H9 (cell line): ENCODE results near the gene MYOM1. TPM values are rescaled to one million over a fixed set of nuclear protein-coding genes. Genes with fewer than 3 reads are reported as not detected.

Experiments used
- DNase-seq: peaks from one replicate; pipeline ENCODE4 v3.0.0-alpha.2; 2017
- H2AFZ ChIP-seq: one replicate; pipeline ENCODE4 v1.6.1; 2013; ENCODE audit warnings: mild to moderate bottlenecking, low read length, control low read depth, moderate library complexity
- H2AK5ac ChIP-seq: 2 replicates; pipeline ENCODE4 v1.6.1; 2013; ENCODE audit warnings: low read length, control low read depth, mixed read lengths; ENCODE audit not compliant: insufficient read length
- H2BK120ac ChIP-seq: one replicate; pipeline ENCODE4 v1.6.1; 2013; ENCODE audit warnings: low read depth, mild to moderate bottlenecking, low read length, control low read depth, inconsistent platforms; ENCODE audit not compliant: poor library complexity, severe bottlenecking
- H2BK12ac ChIP-seq: 2 replicates; pipeline ENCODE4 v1.6.1; 2013; ENCODE audit warnings: low read length, control low read depth, mixed read lengths, low read depth; ENCODE audit not compliant: insufficient read length
- H2BK15ac ChIP-seq: 2 replicates; pipeline ENCODE4 v1.6.1; 2013; ENCODE audit warnings: low read depth, low read length, control low read depth
- H2BK20ac ChIP-seq: one replicate; pipeline ENCODE4 v1.6.1; 2013; ENCODE audit warnings: low read depth, mild to moderate bottlenecking, low read length, control low read depth, inconsistent platforms; ENCODE audit not compliant: poor library complexity, severe bottlenecking
- H2BK5ac ChIP-seq: 2 replicates; pipeline ENCODE4 v1.6.1; 2013; ENCODE audit warnings: low read length, control low read depth, mixed read lengths; ENCODE audit not compliant: insufficient read length
- H3K14ac ChIP-seq: 2 replicates; pipeline ENCODE4 v1.6.1; 2013; ENCODE audit warnings: low read length, control low read depth; ENCODE audit not compliant: insufficient read depth
- H3K18ac ChIP-seq: 2 replicates; pipeline ENCODE4 v1.6.1; 2013; ENCODE audit warnings: low read depth, mild to moderate bottlenecking, mixed read lengths, low read length, control low read depth; ENCODE audit not compliant: insufficient read length
- H3K23ac ChIP-seq: 2 replicates; pipeline ENCODE4 v1.6.1; 2013; ENCODE audit warnings: low read length, control low read depth, mixed read lengths, low read depth; ENCODE audit not compliant: insufficient read length
- H3K23me2 ChIP-seq: 2 replicates; pipeline ENCODE4 v1.6.1; 2013; ENCODE audit warnings: low read depth, mild to moderate bottlenecking, mixed read lengths, low read length, control low read depth; ENCODE audit not compliant: insufficient read length, poor library complexity, severe bottlenecking
- H3K27ac ChIP-seq: 2 replicates; pipeline ENCODE4 v1.5.1; 2013; ENCODE audit warnings: low read length, control low read depth, mixed read lengths, low read depth; ENCODE audit not compliant: insufficient read length
- H3K27me3 ChIP-seq: 2 replicates; pipeline ENCODE4 v1.6.1; 2013; ENCODE audit warnings: low read length, control low read depth, inconsistent platforms; ENCODE audit not compliant: insufficient read depth
- H3K4ac ChIP-seq: 2 replicates; pipeline ENCODE4 v1.6.1; 2013; ENCODE audit warnings: low read depth, mild to moderate bottlenecking, control low read depth, inconsistent platforms, low read length, moderate library complexity
- H3K4me1 ChIP-seq: 2 replicates; pipeline ENCODE4 v1.6.1; 2013; ENCODE audit warnings: low read length, control low read depth, inconsistent platforms; ENCODE audit not compliant: insufficient read depth
- H3K4me2 ChIP-seq: 2 replicates; pipeline ENCODE4 v1.6.1; 2013; ENCODE audit warnings: low read length, control low read depth, mixed read lengths; ENCODE audit not compliant: insufficient read length, insufficient read depth
- H3K56ac ChIP-seq: 2 replicates; pipeline ENCODE4 v1.6.1; 2013; ENCODE audit warnings: low read depth, mild to moderate bottlenecking, mixed read lengths, low read length, control low read depth; ENCODE audit not compliant: insufficient read length
- H3K79me1 ChIP-seq: 2 replicates; pipeline ENCODE4 v1.6.1; 2013; ENCODE audit warnings: low read depth, mild to moderate bottlenecking, moderate library complexity, low read length, control low read depth, inconsistent platforms; ENCODE audit not compliant: insufficient read depth, poor library complexity, severe bottlenecking
- H3K79me2 ChIP-seq: 2 replicates; pipeline ENCODE4 v1.6.1; 2013; ENCODE audit warnings: low read length, control low read depth, inconsistent platforms; ENCODE audit not compliant: insufficient read depth
- H3K9ac ChIP-seq: 2 replicates; pipeline ENCODE4 v1.6.1; 2013; ENCODE audit warnings: low read length, control low read depth, mixed read lengths; ENCODE audit not compliant: insufficient read length; ENCODE audit errors: extremely low read depth
- H3K9me3 ChIP-seq: one replicate; pipeline ENCODE4 v1.6.1; 2013; ENCODE audit warnings: low read depth, low read length, inconsistent platforms; ENCODE audit not compliant: control insufficient read depth
- H3T11ph ChIP-seq: one replicate; pipeline ENCODE4 v1.6.1; 2013; ENCODE audit warnings: mild to moderate bottlenecking, low read length, control low read depth, inconsistent platforms
- H4K20me1 ChIP-seq: one replicate; pipeline ENCODE4 v1.6.1; 2013; ENCODE audit not compliant: control insufficient read depth, insufficient read length, insufficient read depth
- H4K5ac ChIP-seq: 2 replicates; pipeline ENCODE4 v1.6.1; 2013; ENCODE audit warnings: low read depth, mild to moderate bottlenecking, mixed read lengths, low read length, control low read depth; ENCODE audit not compliant: insufficient read length
- H4K8ac ChIP-seq: replicated peaks from 2 replicates; pipeline ENCODE4 v1.6.1; 2013; ENCODE audit warnings: low read length, control low read depth, mixed read lengths, low read depth; ENCODE audit not compliant: insufficient read length
- H4K91ac ChIP-seq: 2 replicates; pipeline ENCODE4 v1.6.1; 2013; ENCODE audit warnings: low read depth, mild to moderate bottlenecking, moderate library complexity, mixed read lengths, low read length, control low read depth; ENCODE audit not compliant: insufficient read length
- H3K27ac Mint-ChIP-seq, 3 experiments: 2 replicates in 2 of 3; 3 replicates in 1 of 3; pipeline ENCODE4 v1.8.0; 2020 to 2021; ENCODE audit warnings: mixed read lengths in 3 of 3, mild to moderate bottlenecking in 1 of 3, moderate library complexity in 1 of 3
- H3K27me3 Mint-ChIP-seq: 2 replicates; pipeline ENCODE4 v1.8.0; 2021; ENCODE audit warnings: low read depth, mild to moderate bottlenecking, moderate library complexity, mixed read lengths
- H3K36me3 Mint-ChIP-seq, 3 experiments: 2 replicates in 2 of 3; 3 replicates in 1 of 3; pipeline ENCODE4 v1.8.0; 2020 to 2021; ENCODE audit warnings: low read depth in 3 of 3, mixed read lengths in 3 of 3; ENCODE audit not compliant: insufficient read depth in 1 of 3
- H3K4me1 Mint-ChIP-seq, 2 experiments: 2 replicates each; pipeline ENCODE4 v1.8.0; 2020; ENCODE audit warnings: mixed read lengths in 2 of 2
- H3K4me3 Mint-ChIP-seq, 2 experiments: 2 replicates in 1 of 2; 3 replicates in 1 of 2; pipeline ENCODE4 v1.8.0; 2020 to 2021; ENCODE audit warnings: mild to moderate bottlenecking in 2 of 2, mixed read lengths in 2 of 2, moderate library complexity in 1 of 2
- H3K9me3 Mint-ChIP-seq, 2 experiments: 2 replicates in 1 of 2; 3 replicates in 1 of 2; pipeline ENCODE4 v1.8.0; 2020; ENCODE audit warnings: mild to moderate bottlenecking in 2 of 2, mixed read lengths in 2 of 2, moderate library complexity in 1 of 2
- WGBS: extraction: QIAGEN DNeasy Blood & Tissue Kit; methylation state at CpG from one replicate; pipeline ENCODE4 v1.1.7; 2013; ENCODE audit warnings: missing lambda C conversion rate, low lambda C conversion rate, mixed read lengths; ENCODE audit not compliant: insufficient read length; ENCODE audit errors: extremely low coverage; 5-methylcytosine and 5-hydroxymethylcytosine counted together
- total RNA-seq: library from RNA; stranded (reverse); gene quantifications from 2 replicates; pipeline ENCODE4 v1.2.1, GENCODE V29; 2021
- TF ChIP-seq, protein P1 (sequence below): fragments of 200-600 bp; sonication (generic); conservative IDR thresholded peaks from 3 replicates; pipeline ENCODE4 v1.8.0; 2021; ENCODE audit warnings: antibody characterized with exemption, mild to moderate bottlenecking

The MYOM1 gene
- total RNA-seq, 1 experiment from 2014 or later = 0.17 TPM

DNA sequence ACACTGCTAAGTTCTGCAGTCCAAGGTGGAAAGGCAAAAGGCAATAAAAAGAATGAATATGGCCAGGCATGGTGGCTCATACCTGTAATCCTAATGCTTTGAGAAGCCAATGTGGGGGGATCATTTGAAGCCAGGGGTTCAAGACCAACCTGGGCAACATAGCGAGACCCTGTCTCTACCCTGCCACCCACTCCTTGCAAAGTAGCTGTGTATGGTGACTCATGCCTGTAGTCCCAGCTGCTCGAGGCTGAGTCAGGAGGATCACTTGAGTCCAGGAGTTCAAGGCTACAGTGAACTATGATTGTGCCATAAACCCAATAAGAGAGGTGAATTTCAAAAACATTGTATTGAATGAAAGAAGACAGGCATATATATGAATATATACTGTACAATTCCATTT lies 44.6 kb upstream of the MYOM1 start:
- H2AK5ac ChIP-seq = no peak overlapping the region
- no peaks in the 10 kb centered on the region for H3K27me3 ChIP-seq
- H3K27me3 Mint-ChIP-seq = no peaks in the 10 kb centered on the region
- no peak overlapping the region for H3K4ac ChIP-seq
- H3K9ac ChIP-seq = no peak overlapping the region
- H2AFZ ChIP-seq = no peak overlapping the region
- H2BK5ac ChIP-seq = no peak overlapping the region
- H4K8ac ChIP-seq = no peak overlapping the region
- H4K20me1 ChIP-seq = no peaks in the 10 kb centered on the region
- H3K4me3 Mint-ChIP-seq = peak overlapping the region in 1 of 2 experiments; percentile 24; a peak in 1 of 5 replicates
- H2BK20ac ChIP-seq = no peak overlapping the region
- no peak overlapping the region for H2BK120ac ChIP-seq
- H3K4me2 ChIP-seq = no peak overlapping the region
- peaks cover 4% of the 10 kb centered on the region for H3K23me2 ChIP-seq
- H3K4me1 ChIP-seq = peaks cover 6% of the 10 kb centered on the region; the same call in 1 of the 2 replicates
- H3K18ac ChIP-seq = no peak overlapping the region
- H3K79me1 ChIP-seq = no peaks in the 10 kb centered on the region
- H3T11ph ChIP-seq = no peak overlapping the region
- no peak overlapping the region for H3K56ac ChIP-seq
- no peak overlapping the region for H3K23ac ChIP-seq
- no peaks in the 10 kb centered on the region for H3K36me3 Mint-ChIP-seq
- H3K9me3 ChIP-seq = no peaks in the 10 kb centered on the region
- peaks cover 52 to 54% of the 10 kb centered on the region in 2 experiments for H3K4me1 Mint-ChIP-seq
- no peak overlapping the region for H3K27ac ChIP-seq
- no peaks in the 10 kb centered on the region; a peak in 2 of 5 replicates for H3K9me3 Mint-ChIP-seq
- H4K91ac ChIP-seq = no peak overlapping the region
- peaks cover 55% of the 10 kb centered on the region for H3K79me2 ChIP-seq
- no peak overlapping the region for H2BK15ac ChIP-seq
- TF ChIP-seq, protein P1, sequence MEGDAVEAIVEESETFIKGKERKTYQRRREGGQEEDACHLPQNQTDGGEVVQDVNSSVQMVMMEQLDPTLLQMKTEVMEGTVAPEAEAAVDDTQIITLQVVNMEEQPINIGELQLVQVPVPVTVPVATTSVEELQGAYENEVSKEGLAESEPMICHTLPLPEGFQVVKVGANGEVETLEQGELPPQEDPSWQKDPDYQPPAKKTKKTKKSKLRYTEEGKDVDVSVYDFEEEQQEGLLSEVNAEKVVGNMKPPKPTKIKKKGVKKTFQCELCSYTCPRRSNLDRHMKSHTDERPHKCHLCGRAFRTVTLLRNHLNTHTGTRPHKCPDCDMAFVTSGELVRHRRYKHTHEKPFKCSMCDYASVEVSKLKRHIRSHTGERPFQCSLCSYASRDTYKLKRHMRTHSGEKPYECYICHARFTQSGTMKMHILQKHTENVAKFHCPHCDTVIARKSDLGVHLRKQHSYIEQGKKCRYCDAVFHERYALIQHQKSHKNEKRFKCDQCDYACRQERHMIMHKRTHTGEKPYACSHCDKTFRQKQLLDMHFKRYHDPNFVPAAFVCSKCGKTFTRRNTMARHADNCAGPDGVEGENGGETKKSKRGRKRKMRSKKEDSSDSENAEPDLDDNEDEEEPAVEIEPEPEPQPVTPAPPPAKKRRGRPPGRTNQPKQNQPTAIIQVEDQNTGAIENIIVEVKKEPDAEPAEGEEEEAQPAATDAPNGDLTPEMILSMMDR = no peak
- no peak overlapping the region for H2BK12ac ChIP-seq
- no CpG with 5 or more reads among the region's 2 CpGs for WGBS
- H3K27ac Mint-ChIP-seq = no peak overlapping the region
- DNase-seq = no peak
- no peak overlapping the region for H4K5ac ChIP-seq
- no peak overlapping the region for H3K14ac ChIP-seq
